Suprapubic skin (tissue), 3 donors: ENCODE data around the gene VEGFC.

Source experiments
- POLR2A ChIP-seq, 2 donors: fragments of 450-650 bp; IDR thresholded peaks; one replicate each; pipeline ENCODE4 v1.6.1; 2017; ENCODE audit warnings: antibody characterized with exemption in 2 of 2, mild to moderate bottlenecking in 2 of 2, moderate library complexity in 2 of 2
- TF ChIP-seq, protein P1 (sequence below), 2 donors: fragments of 200-600 bp in 1 of 2; fragments of 450-650 bp in 1 of 2; sonication (generic) in 1 of 2; IDR thresholded peaks; one replicate each; pipeline ENCODE4 v1.5.1; 2016 to 2019; ENCODE audit warnings: antibody characterized with exemption in 2 of 2, mild to moderate bottlenecking in 1 of 2, moderate library complexity in 1 of 2

GRCh38 chr4:176758323-176758722 lies 34.4 kb downstream of the VEGFC start:
- no peak for TF ChIP-seq POLR2A (IDR thresholded peaks at IDR 0.05)
- TF ChIP-seq, protein P1, sequence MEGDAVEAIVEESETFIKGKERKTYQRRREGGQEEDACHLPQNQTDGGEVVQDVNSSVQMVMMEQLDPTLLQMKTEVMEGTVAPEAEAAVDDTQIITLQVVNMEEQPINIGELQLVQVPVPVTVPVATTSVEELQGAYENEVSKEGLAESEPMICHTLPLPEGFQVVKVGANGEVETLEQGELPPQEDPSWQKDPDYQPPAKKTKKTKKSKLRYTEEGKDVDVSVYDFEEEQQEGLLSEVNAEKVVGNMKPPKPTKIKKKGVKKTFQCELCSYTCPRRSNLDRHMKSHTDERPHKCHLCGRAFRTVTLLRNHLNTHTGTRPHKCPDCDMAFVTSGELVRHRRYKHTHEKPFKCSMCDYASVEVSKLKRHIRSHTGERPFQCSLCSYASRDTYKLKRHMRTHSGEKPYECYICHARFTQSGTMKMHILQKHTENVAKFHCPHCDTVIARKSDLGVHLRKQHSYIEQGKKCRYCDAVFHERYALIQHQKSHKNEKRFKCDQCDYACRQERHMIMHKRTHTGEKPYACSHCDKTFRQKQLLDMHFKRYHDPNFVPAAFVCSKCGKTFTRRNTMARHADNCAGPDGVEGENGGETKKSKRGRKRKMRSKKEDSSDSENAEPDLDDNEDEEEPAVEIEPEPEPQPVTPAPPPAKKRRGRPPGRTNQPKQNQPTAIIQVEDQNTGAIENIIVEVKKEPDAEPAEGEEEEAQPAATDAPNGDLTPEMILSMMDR (IDR thresholded peaks at IDR 0.05), result no peak
